Immature natural killer cell (primary cell): ENCODE results near the gene ELL. TPM values are rescaled to one million over a fixed set of nuclear protein-coding genes. Genes with fewer than 3 reads are reported as not detected.
"Not testable (repeated sequence)": the region's sequence is repeated elsewhere in the genome, so short reads cannot be mapped to it uniquely, and the experiment has no call there.

Experiments
- DNase-seq, 3 donors: peaks; one replicate each; pipeline ENCODE4 v3.0.0; 2022; ENCODE audit warnings: mixed read lengths in 1 of 3
- H3K27ac Mint-ChIP-seq, 6 donors: one replicate each; pipeline ENCODE4 v1.8.0; 2020; ENCODE audit warnings: mixed read lengths in 6 of 6, mild to moderate bottlenecking in 5 of 6, inconsistent platforms in 4 of 6, moderate library complexity in 3 of 6
- H3K27me3 Mint-ChIP-seq, 3 donors: one replicate each; pipeline ENCODE4 v1.8.0; 2020 to 2021; ENCODE audit warnings: low read depth in 3 of 3, mild to moderate bottlenecking in 3 of 3, mixed read lengths in 3 of 3, moderate library complexity in 3 of 3, inconsistent platforms in 1 of 3
- H3K36me3 Mint-ChIP-seq, 3 donors: one replicate each; pipeline ENCODE4 v1.8.0; 2020; ENCODE audit warnings: mixed read lengths in 3 of 3, inconsistent platforms in 2 of 3, mild to moderate bottlenecking in 2 of 3
- H3K4me1 Mint-ChIP-seq, 2 donors: one replicate each; pipeline ENCODE4 v1.8.0; 2020; ENCODE audit warnings: inconsistent platforms in 2 of 2, mild to moderate bottlenecking in 2 of 2, mixed read lengths in 2 of 2, moderate library complexity in 1 of 2
- H3K4me3 Mint-ChIP-seq, 5 donors: one replicate each; pipeline ENCODE4 v1.8.0; 2020; ENCODE audit warnings: mild to moderate bottlenecking in 5 of 5, mixed read lengths in 5 of 5, inconsistent platforms in 3 of 5, moderate library complexity in 3 of 5
- H3K9me3 Mint-ChIP-seq, 6 donors: one replicate each; pipeline ENCODE4 v1.8.0; 2020; ENCODE audit warnings: mild to moderate bottlenecking in 6 of 6, mixed read lengths in 6 of 6, inconsistent platforms in 4 of 6, moderate library complexity in 3 of 6
- polyA plus RNA-seq, 3 donors: library from polyadenylated mRNA; unstranded; fragments of 300-500 nt; fragmentation: Illumina TruSeq; gene quantifications; one replicate each; pipeline ENCODE4 v1.2.3, GENCODE V29; 2021

ELL gene
- polyA plus RNA-seq, 3 donors from 2014 or later, result 9.1 to 21.1 (median 11.1) TPM

DNA sequence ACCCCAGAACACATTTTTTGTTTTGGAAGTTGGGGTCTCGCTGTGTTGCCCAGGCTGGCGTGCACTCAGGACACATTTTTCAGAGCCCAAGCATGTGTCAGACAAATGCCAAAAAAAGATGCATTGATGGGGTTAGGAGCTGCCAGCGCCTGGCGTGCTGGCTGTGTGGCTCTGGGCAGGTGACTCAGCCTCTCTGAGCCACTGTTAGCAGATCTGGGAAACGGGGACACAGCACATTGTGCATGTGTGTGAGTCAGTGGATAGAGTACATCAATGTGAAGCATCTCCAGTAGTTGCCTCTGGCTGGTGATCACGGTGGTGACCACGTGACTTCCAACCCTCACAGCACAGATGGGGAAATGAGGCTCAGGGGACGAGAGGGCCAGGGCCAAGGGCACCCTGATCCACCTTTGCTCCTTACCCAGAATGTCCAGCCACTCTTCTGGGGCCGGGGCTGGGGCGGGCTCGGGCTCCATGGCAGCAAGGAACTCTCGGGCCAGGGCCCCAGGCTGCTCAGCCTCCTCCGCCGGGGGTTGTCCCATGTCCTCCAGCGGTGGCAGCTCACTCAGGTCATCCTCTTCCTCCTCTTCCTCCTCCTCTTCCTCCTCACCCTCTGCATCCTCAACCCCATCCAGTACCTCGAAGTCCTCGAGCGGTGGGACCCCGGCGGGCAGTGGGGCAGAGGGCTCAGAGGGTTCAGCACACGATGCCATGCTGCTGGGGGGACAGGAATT lies 19.6 kb upstream of the ELL start:
- Mint-ChIP-seq H3K4me1 (peaks cover 21 to 30% of the 10 kb centered on the region in 2 donors), H3K4me3 (peak overlapping the region; percentile 8 to 88 (median 33)), H3K27me3 (peaks cover 0 to 9% (median 0%) of the 10 kb centered on the region in 3 donors), H3K27ac (peak overlapping the region in 3 of 6 donors; percentile 21 to 81 (median 76)), H3K9me3 (no peaks in the 10 kb centered on the region), H3K36me3 (peaks cover 0 to 4% (median 4%) of the 10 kb centered on the region in 3 donors)
- DNase-seq, result no peak

DNA sequence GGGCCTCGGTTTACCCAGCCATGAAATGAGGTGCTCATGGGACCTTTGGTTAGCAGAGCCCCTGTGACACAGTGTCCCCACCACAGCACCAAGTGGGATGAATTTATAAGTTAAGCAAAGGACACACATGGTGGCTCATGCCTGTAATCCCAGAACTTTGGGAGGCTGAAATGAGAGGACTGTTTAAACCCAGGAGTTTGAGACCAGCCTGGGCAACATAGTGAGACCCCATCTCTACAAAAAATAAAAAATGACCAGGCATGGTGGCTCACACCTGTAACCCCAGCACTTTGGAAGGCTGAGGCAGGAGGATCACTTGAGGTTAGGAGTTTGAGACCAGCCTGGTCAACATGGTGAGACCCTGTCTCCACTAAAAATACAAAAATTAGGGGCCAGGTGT lies 18.3 kb upstream of the ELL start:
- H3K27me3 Mint-ChIP-seq, H3K9me3 Mint-ChIP-seq, H3K36me3 Mint-ChIP-seq, DNase-seq: not testable (repeated sequence)
- Mint-ChIP-seq H3K4me3 (peak overlapping the region in 2 of 5 donors; percentile 8 to 21), H3K27ac (peak overlapping the region in 1 of 6 donors; percentile 28), H3K4me1 (peaks cover 21 to 30% of the 10 kb centered on the region in 2 donors)

DNA sequence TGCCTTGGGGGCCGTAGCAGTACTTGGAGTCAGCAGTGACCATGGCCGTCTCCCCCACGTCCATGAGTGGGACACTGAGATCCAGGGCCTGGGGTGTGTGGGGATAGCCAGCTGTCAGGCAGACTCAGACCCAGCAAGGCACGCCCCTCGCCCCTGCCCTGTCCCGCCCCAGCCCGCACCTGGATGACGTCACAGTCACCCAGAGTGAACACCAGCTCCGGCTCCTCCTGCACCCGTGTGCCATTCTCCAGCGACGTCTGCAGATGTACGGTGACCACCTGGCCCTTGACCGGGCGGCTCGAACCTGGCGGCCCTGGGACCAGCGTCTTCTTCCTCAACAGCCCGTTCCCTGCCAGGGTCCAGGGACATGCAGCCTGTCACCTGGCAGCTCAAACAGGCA lies 17.5 kb upstream of the ELL start:
- Mint-ChIP-seq H3K9me3 (no peaks in the 10 kb centered on the region), H3K4me3 (no peak overlapping the region), H3K36me3 (peaks cover 4 to 6% (median 5%) of the 10 kb centered on the region in 3 donors), H3K27me3 (peaks cover 0 to 9% (median 0%) of the 10 kb centered on the region in 3 donors), H3K27ac (no peak overlapping the region), H3K4me1 (peaks cover 21 to 27% of the 10 kb centered on the region in 2 donors)
- no peak for DNase-seq

DNA sequence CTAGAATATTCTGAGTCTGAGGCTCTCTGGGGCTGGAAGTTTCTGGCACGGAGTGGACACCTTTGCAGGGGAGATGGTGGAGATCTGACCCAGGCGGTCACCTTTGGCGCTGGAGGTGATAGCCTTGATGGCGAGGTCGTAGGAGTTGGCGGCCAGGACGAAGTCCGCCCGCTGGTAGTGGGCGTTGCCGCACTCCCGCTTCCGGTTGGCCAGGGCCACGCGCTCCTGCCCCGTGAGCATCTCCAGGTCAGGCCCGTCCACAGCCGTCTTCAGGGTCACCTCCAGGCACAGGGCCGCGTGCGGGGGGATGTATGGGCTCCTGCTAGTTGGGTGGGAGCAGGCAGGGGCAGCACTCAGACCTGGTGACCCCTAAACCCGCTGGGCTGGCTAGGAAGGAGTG lies 16.2 kb upstream of the ELL start:
- Mint-ChIP-seq H3K27me3 (peaks cover 0 to 5% (median 0%) of the 10 kb centered on the region in 3 donors), H3K4me3 (no peak overlapping the region), H3K9me3 (no peaks in the 10 kb centered on the region), H3K27ac (no peak overlapping the region), H3K36me3 (peaks cover 4 to 7% (median 6%) of the 10 kb centered on the region in 3 donors), H3K4me1 (peaks cover 14 to 20% of the 10 kb centered on the region in 2 donors)
- DNase-seq, result no peak

DNA sequence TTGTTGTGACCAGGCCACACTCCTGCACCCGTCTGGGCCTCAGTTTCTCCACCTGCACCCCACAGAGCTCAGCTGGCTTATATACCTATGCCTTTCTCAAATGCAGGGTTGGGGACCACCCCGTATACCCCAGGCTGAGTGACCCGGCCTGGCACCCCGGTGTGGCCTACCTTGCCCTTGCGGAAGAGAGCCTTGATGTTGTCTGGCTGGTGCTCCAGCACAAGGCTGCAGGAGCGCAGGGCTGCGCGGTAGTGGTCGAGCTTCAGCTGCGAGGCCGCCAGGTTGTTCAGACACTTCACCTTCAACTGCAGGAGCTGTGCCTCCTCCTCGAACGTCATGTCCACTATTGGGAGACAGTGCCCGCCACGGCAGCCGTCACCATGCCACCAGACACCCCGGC lies 15.6 kb upstream of the ELL start:
- DNase-seq, result no peak
- Mint-ChIP-seq H3K4me1 (peaks cover 11 to 17% of the 10 kb centered on the region in 2 donors), H3K9me3 (no peaks in the 10 kb centered on the region), H3K27ac (no peak overlapping the region), H3K36me3 (peaks cover 4 to 7% (median 7%) of the 10 kb centered on the region in 3 donors), H3K4me3 (no peak overlapping the region), H3K27me3 (peaks cover 0 to 5% (median 0%) of the 10 kb centered on the region in 3 donors)

DNA sequence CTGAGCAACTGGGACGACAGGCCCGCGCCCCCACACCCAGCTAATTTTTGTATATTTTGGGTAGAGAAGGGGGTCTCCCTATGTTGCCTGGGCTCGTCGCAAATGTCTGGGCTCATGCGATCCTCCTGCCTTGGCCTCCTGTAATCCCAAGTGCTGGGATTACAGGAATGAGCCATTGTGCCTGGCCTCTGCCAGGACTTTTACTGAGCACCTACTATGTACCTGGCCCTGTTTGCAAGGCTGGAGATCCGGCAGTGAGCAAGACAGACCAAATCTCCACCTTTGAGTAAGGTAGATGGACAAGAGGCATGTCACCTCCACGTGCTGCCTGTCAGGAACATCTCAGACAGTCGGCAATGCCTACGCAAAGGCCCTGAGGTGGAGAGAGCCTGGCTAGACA lies 14.6 kb upstream of the ELL start:
- Mint-ChIP-seq H3K36me3 (peaks cover 4 to 9% (median 7%) of the 10 kb centered on the region in 3 donors), H3K4me1 (peaks cover 4 to 9% of the 10 kb centered on the region in 2 donors), H3K9me3 (no peaks in the 10 kb centered on the region), H3K27me3 (peaks cover 0 to 3% (median 0%) of the 10 kb centered on the region in 3 donors), H3K4me3 (no peak overlapping the region), H3K27ac (peak overlapping the region in 1 of 6 donors; percentile 62)
- DNase-seq, result no peak

DNA sequence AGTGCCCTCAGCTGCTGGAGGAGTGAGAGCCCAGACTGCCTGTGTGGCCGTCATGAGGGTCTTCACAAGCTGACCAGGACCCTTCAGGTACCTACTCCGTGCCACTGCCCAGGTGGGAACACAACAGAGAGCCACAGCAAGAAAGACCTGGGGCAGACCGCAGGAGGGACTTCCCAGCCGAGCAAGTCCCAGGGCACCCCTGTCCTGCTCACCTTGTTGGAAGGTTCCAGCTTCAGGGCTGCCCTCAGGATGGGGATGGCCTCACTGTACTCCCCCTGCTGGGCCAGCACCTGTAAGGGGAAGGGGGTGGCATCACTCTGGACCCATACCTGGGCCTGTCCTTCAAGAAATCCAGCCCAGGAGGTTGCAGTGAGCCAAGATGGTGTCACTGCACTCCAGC lies 11.2 kb upstream of the ELL start:
- Mint-ChIP-seq H3K4me1 (no peaks in the 10 kb centered on the region), H3K27me3 (peaks cover 0 to 2% (median 0%) of the 10 kb centered on the region in 3 donors), H3K9me3 (no peaks in the 10 kb centered on the region), H3K27ac (no peak overlapping the region), H3K4me3 (no peak overlapping the region), H3K36me3 (peaks cover 4 to 9% (median 7%) of the 10 kb centered on the region in 3 donors)
- DNase-seq, result no peak

DNA sequence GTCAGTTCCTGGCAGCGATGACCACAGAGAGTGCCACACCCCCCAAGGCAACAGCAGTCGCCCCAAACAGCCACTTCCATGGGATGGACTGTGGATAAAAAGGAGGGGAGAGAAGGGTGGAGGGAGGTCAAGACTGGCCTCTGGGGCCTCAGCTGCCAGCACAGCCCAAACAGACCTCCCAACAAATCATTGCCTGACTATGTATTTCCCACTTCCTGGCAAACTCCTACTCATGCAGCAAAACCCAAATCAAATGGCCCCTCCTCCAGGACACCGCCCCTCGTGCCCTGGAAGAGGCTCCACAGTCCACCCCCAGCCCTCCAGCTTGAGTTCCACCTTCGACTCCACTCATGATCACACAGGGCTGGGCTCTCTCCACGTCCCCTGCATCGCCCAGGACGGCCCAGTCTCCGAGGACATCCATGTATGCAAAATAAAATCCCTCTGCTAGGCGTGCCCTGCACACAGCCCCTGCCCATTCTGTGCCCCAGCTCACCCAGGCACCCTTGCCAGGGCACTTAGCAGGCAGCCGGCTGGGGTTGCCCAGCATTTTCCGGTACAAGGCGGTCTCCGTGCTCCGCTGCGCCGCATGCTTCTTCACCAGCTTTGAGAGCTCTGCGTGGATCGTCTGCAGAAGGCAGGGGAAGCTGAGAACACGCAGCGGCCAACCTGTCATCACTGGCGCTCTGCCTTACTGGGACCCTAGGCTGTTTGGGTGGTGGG lies 10.5 kb upstream of the ELL start:
- Mint-ChIP-seq H3K4me3 (no peak overlapping the region), H3K27ac (no peak overlapping the region), H3K4me1 (no peaks in the 10 kb centered on the region), H3K9me3 (no peaks in the 10 kb centered on the region), H3K36me3 (peaks cover 4 to 9% (median 7%) of the 10 kb centered on the region in 3 donors), H3K27me3 (no peaks in the 10 kb centered on the region)
- DNase-seq, result no peak

DNA sequence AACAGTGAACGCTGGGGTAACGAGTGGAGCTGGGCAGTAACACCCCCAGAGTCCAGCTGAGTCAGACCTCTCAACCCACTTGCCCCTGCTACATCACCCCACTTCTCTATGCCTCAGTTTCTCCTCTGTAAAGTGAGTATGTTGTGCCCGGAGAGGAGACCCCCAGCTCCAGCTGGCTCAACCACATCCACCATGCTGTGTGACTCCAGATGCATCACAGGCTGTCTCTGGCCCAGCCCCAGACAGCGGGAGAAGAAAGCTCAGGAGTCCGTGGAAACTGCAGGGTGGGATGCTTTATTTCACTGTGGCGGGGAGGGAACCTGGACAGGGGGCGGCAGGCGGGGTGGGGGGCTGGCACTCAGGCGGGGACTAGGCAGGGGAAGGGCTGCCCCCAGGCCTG lies 9.6 kb upstream of the ELL start:
- H3K4me3 Mint-ChIP-seq, result no peak overlapping the region
- no peaks in the 10 kb centered on the region for H3K9me3 Mint-ChIP-seq
- H3K27ac Mint-ChIP-seq, result no peak overlapping the region
- no peaks in the 10 kb centered on the region for H3K27me3 Mint-ChIP-seq
- DNase-seq, result no peak
- peaks cover 1 to 7% (median 6%) of the 10 kb centered on the region in 3 donors for H3K36me3 Mint-ChIP-seq
- no peaks in the 10 kb centered on the region for H3K4me1 Mint-ChIP-seq

DNA sequence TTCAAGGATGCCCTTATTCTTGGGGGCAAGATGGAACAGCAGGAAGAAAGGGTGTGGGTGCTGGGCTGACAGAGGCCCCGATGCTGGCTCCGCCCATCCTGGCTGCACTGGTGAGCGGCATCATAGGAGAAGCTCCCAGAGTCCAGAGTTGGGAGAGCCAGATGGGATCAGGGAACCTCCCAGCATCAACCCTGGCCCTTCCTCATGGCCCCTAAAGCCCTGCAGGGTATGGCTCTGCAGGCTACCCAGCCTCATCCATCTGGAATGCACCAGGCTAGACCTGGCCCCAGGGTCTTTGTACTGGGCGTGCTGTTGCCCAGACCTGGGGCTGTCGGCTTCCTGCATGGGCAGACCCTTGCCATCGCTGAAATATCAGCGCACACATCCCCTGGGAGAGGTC lies 7.9 kb upstream of the ELL start:
- Mint-ChIP-seq H3K27ac (no peak overlapping the region), H3K4me1 (no peaks in the 10 kb centered on the region), H3K4me3 (no peak overlapping the region), H3K27me3 (no peaks in the 10 kb centered on the region), H3K36me3 (peaks cover 0 to 4% (median 4%) of the 10 kb centered on the region in 3 donors), H3K9me3 (no peaks in the 10 kb centered on the region)
- no peak for DNase-seq

DNA sequence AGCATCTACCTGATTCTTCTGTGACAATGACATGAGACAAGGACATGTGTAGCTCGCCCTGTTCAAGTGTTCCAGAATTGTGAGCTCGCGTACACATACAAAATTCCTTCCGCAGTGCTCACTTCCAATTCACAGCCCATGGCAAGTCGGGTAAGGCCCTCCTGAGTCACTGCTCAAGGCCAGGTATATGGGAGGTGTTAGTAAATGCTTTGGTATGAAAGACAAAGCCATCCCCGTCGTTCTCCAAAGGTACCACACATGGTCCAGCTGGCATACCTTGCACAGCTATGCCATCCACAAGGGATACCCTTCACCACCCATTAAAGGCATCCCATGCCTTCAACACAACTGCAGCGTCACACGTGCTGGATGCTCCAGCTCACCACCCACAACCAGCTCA lies 4.4 kb upstream of the ELL start:
- Mint-ChIP-seq H3K36me3 (no peaks in the 10 kb centered on the region), H3K27ac (no peak overlapping the region), H3K4me1 (peaks cover 2 to 5% of the 10 kb centered on the region in 2 donors), H3K9me3 (no peaks in the 10 kb centered on the region), H3K4me3 (no peak overlapping the region), H3K27me3 (peaks cover 4 to 11% (median 7%) of the 10 kb centered on the region in 3 donors)
- DNase-seq, result no peak

DNA sequence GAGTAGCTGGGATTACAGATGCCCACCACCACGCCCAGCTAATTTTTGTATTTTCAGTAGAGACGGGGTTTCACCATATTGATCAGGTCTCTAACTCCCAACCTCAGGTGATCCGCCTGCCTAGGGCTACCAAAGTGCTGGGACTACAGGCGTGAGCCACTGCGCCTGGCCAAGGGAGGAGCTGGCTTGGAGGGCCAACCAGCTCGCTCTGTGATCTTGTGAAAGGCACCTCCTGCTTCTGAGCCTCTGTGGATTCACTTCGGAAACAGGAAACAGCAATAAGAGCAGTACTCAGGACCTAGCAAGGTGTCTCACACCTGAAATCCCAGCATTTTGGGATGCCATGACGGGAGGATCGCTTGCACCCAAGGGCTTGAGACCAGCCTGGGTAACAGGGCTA lies 2.0 kb upstream of the ELL start:
- H3K4me1 Mint-ChIP-seq, result peaks cover 18 to 29% of the 10 kb centered on the region in 2 donors
- no peak for DNase-seq
- peak overlapping the region in 2 of 6 donors; percentile 96 to 97 for H3K27ac Mint-ChIP-seq
- no peaks in the 10 kb centered on the region for H3K36me3 Mint-ChIP-seq
- peaks cover 4 to 13% (median 10%) of the 10 kb centered on the region in 3 donors for H3K27me3 Mint-ChIP-seq
- H3K4me3 Mint-ChIP-seq, result no peak overlapping the region
- no peaks in the 10 kb centered on the region for H3K9me3 Mint-ChIP-seq

DNA sequence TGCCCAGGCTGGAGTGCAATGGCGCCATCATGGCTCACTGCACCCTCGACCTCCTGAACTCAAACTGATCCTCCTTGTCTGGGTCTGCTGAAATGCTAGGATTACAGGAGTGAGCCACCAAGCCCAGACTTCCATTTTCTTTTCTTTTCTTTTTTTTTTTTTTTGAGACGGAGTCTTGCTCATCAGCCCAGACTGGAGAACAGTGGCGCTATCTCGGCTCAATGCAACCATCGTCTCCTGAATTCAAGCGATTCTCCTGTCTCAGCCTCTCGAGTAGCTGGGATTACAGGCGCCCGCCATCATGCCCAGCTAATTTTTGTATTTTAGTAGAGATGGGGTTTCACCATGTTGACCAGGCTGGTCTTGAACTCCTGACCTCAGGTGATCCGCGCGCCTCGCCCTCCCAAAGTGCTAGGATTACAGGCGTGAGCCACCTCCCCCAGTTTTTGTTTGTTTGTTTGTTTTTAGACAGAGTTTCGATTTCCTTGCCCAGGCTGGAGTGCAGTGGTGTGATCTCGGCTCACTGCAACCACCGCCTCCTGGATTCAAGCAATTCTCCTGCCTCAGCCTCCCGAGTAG lies 1.1 kb upstream of the ELL start:
- Mint-ChIP-seq H3K4me1 (peaks cover 19 to 29% of the 10 kb centered on the region in 2 donors), H3K4me3 (peak overlapping the region in 3 of 5 donors; percentile 90 to 99 (median 94)), H3K27ac (peak overlapping the region; percentile 93 to 97 (median 96)), H3K27me3 (peaks cover 4 to 13% (median 10%) of the 10 kb centered on the region in 3 donors)
- H3K9me3 Mint-ChIP-seq, DNase-seq, H3K36me3 Mint-ChIP-seq: not testable (repeated sequence)
